Measurements from ENCODE around the gene SCART1. TPM values are rescaled to one million over a fixed set of nuclear protein-coding genes. Genes with fewer than 3 reads are reported as not detected.

SCART1 gene
- total RNA-seq, 1 experiment from 2014 or later = 1.1 TPM

DNA sequence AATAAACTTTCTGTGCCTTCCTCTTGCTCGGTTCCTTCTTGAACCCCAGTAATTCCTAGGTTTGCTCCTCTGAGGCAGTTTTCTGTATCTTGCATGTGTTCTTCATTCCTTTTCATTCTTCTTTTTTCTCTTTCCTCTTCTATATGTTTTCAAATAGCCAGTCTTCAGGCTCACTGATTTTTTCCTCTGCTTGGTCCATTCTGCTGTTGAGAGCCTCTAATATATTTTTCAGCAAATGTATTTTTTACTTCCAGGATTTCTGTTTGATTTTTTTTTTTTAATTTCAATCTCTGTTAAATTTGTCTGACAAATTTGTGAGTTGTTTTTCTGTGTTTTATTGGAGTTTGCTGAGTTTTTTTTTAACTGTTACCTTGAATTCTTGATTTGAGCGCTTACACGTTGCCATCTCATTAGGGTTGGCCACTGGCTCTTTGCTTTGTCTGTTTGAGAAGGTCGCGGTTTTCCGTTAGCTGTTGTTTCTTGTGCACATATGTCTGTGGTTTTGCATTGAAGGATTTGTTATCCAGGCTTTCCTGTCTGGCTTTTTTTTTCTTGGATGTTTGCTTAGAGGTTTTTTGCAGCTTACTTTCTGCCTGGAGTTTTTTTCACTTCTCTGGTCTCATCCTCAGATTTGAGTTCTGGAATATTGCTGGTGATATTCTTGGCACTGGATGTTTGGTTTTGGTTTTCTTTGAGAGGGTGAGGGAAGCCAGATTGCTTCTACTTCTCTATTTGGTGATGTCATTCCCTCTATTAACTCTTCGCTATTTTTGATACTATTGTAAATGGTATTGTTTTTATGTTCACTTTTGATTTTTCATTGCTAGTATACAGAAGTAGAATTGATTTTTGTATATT is 42.0 kb upstream of the SCART1 start:
- peaks cover 55% of the 10 kb centered on the region for H3K9me3 Mint-ChIP-seq
- ChIA-PET POLR2A (no interaction called here), CTCF (no interaction called here)
- H3K4me3 Mint-ChIP-seq = no peak overlapping the region
- no peak for DNase-seq (ENCODE audit: low spot score)
- peaks cover 84% of the 10 kb centered on the region for H3K36me3 Mint-ChIP-seq
- no peak overlapping the region for H3K27ac Mint-ChIP-seq
- TF ChIP-seq ARID4B (CRISPR knock-in tag; IDR thresholded peaks at IDR 0.05; ENCODE audit: borderline replicate concordance) = no peak
- no peak for TF ChIP-seq KAT7 (CRISPR knock-in tag; IDR thresholded peaks at IDR 0.05; ENCODE audit: borderline replicate concordance)
- TF ChIP-seq ESRRA (CRISPR knock-in tag; IDR thresholded peaks at IDR 0.05; ENCODE audit: borderline replicate concordance) = no peak
- TF ChIP-seq ZNF232 (CRISPR knock-in tag; IDR thresholded peaks at IDR 0.05) = no peak
- TF ChIP-seq, protein P1, sequence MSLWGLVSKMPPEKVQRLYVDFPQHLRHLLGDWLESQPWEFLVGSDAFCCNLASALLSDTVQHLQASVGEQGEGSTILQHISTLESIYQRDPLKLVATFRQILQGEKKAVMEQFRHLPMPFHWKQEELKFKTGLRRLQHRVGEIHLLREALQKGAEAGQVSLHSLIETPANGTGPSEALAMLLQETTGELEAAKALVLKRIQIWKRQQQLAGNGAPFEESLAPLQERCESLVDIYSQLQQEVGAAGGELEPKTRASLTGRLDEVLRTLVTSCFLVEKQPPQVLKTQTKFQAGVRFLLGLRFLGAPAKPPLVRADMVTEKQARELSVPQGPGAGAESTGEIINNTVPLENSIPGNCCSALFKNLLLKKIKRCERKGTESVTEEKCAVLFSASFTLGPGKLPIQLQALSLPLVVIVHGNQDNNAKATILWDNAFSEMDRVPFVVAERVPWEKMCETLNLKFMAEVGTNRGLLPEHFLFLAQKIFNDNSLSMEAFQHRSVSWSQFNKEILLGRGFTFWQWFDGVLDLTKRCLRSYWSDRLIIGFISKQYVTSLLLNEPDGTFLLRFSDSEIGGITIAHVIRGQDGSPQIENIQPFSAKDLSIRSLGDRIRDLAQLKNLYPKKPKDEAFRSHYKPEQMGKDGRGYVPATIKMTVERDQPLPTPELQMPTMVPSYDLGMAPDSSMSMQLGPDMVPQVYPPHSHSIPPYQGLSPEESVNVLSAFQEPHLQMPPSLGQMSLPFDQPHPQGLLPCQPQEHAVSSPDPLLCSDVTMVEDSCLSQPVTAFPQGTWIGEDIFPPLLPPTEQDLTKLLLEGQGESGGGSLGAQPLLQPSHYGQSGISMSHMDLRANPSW (CRISPR knock-in tag; conservative IDR thresholded peaks at IDR 0.05; ENCODE audit: low read depth) = no peak
- ATAC-seq = no peak
- no peaks in the 10 kb centered on the region for H3K4me1 Mint-ChIP-seq
- H3K27me3 Mint-ChIP-seq (ENCODE audit: low read depth) = peaks cover 7% of the 10 kb centered on the region

- no peak for DNase-seq (ENCODE audit: low spot score)
- no peak for ATAC-seq
- H3K27me3 Mint-ChIP-seq (ENCODE audit: low read depth) = peaks cover 7% of the 10 kb centered on the region
- TF ChIP-seq ZNF121 (CRISPR knock-in tag; IDR thresholded peaks at IDR 0.05) (no peak), HMGA2 (CRISPR knock-in tag; IDR thresholded peaks at IDR 0.05) (no peak), ZNF671 (CRISPR knock-in tag; IDR thresholded peaks at IDR 0.05) (no peak), EMX1 (CRISPR knock-in tag; IDR thresholded peaks at IDR 0.05) (no peak), IRF2 (CRISPR knock-in tag; IDR thresholded peaks at IDR 0.05; ENCODE audit: borderline replicate concordance, low read depth) (no peak), ARID4B (CRISPR knock-in tag; IDR thresholded peaks at IDR 0.05; ENCODE audit: borderline replicate concordance) (no peak), FOXP1 (CRISPR knock-in tag; IDR thresholded peaks at IDR 0.05; ENCODE audit: borderline replicate concordance) (no peak), TP53 (CRISPR knock-in tag; IDR thresholded peaks at IDR 0.05) (no peak), MLX (CRISPR knock-in tag; IDR thresholded peaks at IDR 0.05) (no peak), ZBTB21 (CRISPR knock-in tag; IDR thresholded peaks at IDR 0.05; ENCODE audit: borderline replicate concordance) (no peak), NFATC4 (CRISPR knock-in tag; IDR thresholded peaks at IDR 0.05) (no peak)
- TF ChIP-seq, protein P2, sequence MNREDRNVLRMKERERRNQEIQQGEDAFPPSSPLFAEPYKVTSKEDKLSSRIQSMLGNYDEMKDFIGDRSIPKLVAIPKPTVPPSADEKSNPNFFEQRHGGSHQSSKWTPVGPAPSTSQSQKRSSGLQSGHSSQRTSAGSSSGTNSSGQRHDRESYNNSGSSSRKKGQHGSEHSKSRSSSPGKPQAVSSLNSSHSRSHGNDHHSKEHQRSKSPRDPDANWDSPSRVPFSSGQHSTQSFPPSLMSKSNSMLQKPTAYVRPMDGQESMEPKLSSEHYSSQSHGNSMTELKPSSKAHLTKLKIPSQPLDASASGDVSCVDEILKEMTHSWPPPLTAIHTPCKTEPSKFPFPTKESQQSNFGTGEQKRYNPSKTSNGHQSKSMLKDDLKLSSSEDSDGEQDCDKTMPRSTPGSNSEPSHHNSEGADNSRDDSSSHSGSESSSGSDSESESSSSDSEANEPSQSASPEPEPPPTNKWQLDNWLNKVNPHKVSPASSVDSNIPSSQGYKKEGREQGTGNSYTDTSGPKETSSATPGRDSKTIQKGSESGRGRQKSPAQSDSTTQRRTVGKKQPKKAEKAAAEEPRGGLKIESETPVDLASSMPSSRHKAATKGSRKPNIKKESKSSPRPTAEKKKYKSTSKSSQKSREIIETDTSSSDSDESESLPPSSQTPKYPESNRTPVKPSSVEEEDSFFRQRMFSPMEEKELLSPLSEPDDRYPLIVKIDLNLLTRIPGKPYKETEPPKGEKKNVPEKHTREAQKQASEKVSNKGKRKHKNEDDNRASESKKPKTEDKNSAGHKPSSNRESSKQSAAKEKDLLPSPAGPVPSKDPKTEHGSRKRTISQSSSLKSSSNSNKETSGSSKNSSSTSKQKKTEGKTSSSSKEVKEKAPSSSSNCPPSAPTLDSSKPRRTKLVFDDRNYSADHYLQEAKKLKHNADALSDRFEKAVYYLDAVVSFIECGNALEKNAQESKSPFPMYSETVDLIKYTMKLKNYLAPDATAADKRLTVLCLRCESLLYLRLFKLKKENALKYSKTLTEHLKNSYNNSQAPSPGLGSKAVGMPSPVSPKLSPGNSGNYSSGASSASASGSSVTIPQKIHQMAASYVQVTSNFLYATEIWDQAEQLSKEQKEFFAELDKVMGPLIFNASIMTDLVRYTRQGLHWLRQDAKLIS (CRISPR knock-in tag; IDR thresholded peaks at IDR 0.05; ENCODE audit: borderline replicate concordance) = no peak
- TF ChIP-seq, protein P3, sequence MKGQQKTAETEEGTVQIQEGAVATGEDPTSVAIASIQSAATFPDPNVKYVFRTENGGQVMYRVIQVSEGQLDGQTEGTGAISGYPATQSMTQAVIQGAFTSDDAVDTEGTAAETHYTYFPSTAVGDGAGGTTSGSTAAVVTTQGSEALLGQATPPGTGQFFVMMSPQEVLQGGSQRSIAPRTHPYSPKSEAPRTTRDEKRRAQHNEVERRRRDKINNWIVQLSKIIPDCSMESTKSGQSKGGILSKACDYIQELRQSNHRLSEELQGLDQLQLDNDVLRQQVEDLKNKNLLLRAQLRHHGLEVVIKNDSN (CRISPR knock-in tag; IDR thresholded peaks at IDR 0.05) = no peak
- H3K27ac Mint-ChIP-seq = no peak overlapping the region
- ChIA-PET POLR2A (no interaction called here), CTCF (no interaction called here)
- peaks cover 78% of the 10 kb centered on the region for H3K36me3 Mint-ChIP-seq
- peaks cover 55% of the 10 kb centered on the region for H3K9me3 Mint-ChIP-seq
- H3K4me1 Mint-ChIP-seq = no peaks in the 10 kb centered on the region
- no peak overlapping the region for H3K4me3 Mint-ChIP-seq
Observed at GRCh38 chr10:133412381-133412711, 41.4 kb upstream of the SCART1 start.
